Cardiac muscle cell (in vitro differentiated cells and primary cell): ENCODE data around the gene SLC47A2. TPM values are rescaled to one million over a fixed set of nuclear protein-coding genes. Genes with fewer than 3 reads are reported as not detected.

ENCODE experiments used
- DNase-seq, 2 donors: peaks; one replicate each; pipeline versions ENCODE4 v3.0.0 to v3.0.0-alpha.2; 2010 to 2017; ENCODE audit warnings: low read depth in 1 of 2, low spot score in 1 of 2
- H3K27ac ChIP-seq: fragments of 200-600 bp; sonication (generic); 2 replicates; pipeline ENCODE4 v1.5.1; 2016
- H3K27me3 ChIP-seq: fragments of 200-600 bp; sonication (generic); 2 replicates; pipeline ENCODE4 v1.6.0; 2016; ENCODE audit warnings: control low read depth
- H3K36me3 ChIP-seq: fragments of 200-600 bp; sonication (generic); 2 replicates; pipeline ENCODE4 v1.5.1; 2016; ENCODE audit warnings: control low read depth
- H3K4me1 ChIP-seq: fragments of 200-600 bp; sonication (generic); 2 replicates; pipeline ENCODE4 v1.8.1; 2017; ENCODE audit warnings: low read depth, mild to moderate bottlenecking, mixed run types
- H3K4me3 ChIP-seq: fragments of 200-600 bp; sonication (generic); 2 replicates; pipeline ENCODE4 v1.5.1; 2016; ENCODE audit warnings: mild to moderate bottlenecking
- H3K9me3 ChIP-seq: fragments of 200-600 bp; sonication (generic); 2 replicates; pipeline ENCODE4 v1.5.1; 2017; ENCODE audit warnings: low read depth, mild to moderate bottlenecking, control low read depth
- polyA plus RNA-seq: library from polyadenylated mRNA; unstranded; fragments of >200 nt; fragmentation: Nextera tagmentation; extraction: Ambion mirVana; gene quantifications from 2 replicates; pipeline ENCODE4 v1.2.1, GENCODE V29; 2016
- total RNA-seq: library from RNA; depleted of rRNA; stranded (reverse); fragments of >200 nt; gene quantifications from 2 replicates; pipeline ENCODE4 v1.2.3, GENCODE V29; 2016
- TF ChIP-seq, protein P1 (sequence below): IDR thresholded peaks from 2 replicates; pipeline ENCODE4 v1.5.1; 2012; ENCODE audit warnings: low read depth, mild to moderate bottlenecking, low read length

Gene SLC47A2
- total and polyA plus RNA-seq, 2 experiments from 2014 or later, result 0.27 to 0.37 TPM

- no peak for DNase-seq
- H3K27ac ChIP-seq, result peak overlapping the region; percentile 72
- H3K9me3 ChIP-seq, result no peaks in the 10 kb centered on the region
- peak overlapping the region; percentile 75 for H3K4me3 ChIP-seq
- TF ChIP-seq, protein P1, sequence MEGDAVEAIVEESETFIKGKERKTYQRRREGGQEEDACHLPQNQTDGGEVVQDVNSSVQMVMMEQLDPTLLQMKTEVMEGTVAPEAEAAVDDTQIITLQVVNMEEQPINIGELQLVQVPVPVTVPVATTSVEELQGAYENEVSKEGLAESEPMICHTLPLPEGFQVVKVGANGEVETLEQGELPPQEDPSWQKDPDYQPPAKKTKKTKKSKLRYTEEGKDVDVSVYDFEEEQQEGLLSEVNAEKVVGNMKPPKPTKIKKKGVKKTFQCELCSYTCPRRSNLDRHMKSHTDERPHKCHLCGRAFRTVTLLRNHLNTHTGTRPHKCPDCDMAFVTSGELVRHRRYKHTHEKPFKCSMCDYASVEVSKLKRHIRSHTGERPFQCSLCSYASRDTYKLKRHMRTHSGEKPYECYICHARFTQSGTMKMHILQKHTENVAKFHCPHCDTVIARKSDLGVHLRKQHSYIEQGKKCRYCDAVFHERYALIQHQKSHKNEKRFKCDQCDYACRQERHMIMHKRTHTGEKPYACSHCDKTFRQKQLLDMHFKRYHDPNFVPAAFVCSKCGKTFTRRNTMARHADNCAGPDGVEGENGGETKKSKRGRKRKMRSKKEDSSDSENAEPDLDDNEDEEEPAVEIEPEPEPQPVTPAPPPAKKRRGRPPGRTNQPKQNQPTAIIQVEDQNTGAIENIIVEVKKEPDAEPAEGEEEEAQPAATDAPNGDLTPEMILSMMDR, result no peak
- H3K4me1 ChIP-seq, result peaks cover 42% of the 10 kb centered on the region
- peaks cover 10% of the 10 kb centered on the region for H3K36me3 ChIP-seq
- H3K27me3 ChIP-seq, result no peaks in the 10 kb centered on the region
Observed at GRCh38 chr17:19649274-19649541, 67.2 kb downstream of the SLC47A2 start.

- peak; percentile 97 for DNase-seq
Observed at GRCh38 chr17:19648475-19649273, 67.7 kb downstream of the SLC47A2 start, which contains the start of gene ALDH3A2. ALDH3A2 (plus strand) TSS chr17:19648751; CDS start chr17:19648972, 221 bp downstream.

DNA sequence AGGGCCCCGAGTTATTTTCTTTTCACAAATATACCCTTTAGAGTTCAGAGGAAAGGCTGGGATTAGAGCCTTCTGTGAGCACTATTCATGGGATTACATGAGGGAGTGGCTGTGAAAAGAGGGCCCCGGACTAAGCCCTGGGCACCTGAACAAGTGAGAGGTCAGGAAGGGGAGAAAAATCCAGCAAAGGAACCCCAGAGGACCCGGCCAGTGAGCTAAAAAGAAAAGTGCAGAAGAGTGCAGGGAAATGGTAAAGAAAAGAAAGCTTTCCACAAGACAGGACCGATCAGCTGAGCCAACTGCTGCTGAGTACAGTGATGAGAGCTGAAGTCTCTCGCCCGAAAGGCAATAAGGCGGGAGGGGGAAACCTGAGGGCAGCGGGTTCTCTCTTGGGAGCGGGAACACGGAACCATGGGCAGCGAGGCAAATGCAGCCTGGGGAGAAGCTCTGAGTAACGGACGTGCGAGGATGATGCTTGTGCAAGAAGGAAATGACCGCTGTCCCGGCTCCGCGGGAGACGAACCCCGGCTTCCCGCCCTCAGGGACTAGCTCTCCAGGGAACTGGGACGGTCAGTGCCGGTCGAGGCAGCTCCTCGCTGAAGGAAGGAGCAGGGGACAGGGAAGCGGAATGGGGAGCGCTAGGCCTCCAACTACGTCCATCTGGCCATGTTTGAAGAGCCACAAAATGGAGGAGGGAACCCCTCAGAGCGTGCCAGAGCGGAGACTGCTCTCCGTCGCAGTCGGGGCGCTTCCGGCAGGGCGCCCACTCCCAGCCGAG is 68.5 kb downstream of the SLC47A2 start:
- H3K27me3 ChIP-seq, result no peaks in the 10 kb centered on the region
- H3K27ac ChIP-seq, result peak overlapping the region; percentile 72
- peak overlapping the region; percentile 75 for H3K4me3 ChIP-seq
- TF ChIP-seq, protein P1, result no peak
- H3K4me1 ChIP-seq, result peaks cover 42% of the 10 kb centered on the region
- DNase-seq, result peak; percentile 59 to 82
- H3K9me3 ChIP-seq, result no peaks in the 10 kb centered on the region
- H3K36me3 ChIP-seq, result no peaks in the 10 kb centered on the region

More at GRCh38 chr17:19648475-19649273, 67.7 kb downstream of the SLC47A2 start, which contains the start of gene ALDH3A2:
- TF ChIP-seq, protein P1, result peak; percentile 26
- Histone ChIP-seq H3K27me3 (no peaks in the 10 kb centered on the region), H3K27ac (peak within 1 kb of the TSS; percentile 72), H3K36me3 (peaks cover 7% of the 10 kb centered on the region), H3K4me3 (peak within 1 kb of the TSS; percentile 75), H3K4me1 (peaks cover 42% of the 10 kb centered on the region), H3K9me3 (no peaks in the 10 kb centered on the region)

DNA sequence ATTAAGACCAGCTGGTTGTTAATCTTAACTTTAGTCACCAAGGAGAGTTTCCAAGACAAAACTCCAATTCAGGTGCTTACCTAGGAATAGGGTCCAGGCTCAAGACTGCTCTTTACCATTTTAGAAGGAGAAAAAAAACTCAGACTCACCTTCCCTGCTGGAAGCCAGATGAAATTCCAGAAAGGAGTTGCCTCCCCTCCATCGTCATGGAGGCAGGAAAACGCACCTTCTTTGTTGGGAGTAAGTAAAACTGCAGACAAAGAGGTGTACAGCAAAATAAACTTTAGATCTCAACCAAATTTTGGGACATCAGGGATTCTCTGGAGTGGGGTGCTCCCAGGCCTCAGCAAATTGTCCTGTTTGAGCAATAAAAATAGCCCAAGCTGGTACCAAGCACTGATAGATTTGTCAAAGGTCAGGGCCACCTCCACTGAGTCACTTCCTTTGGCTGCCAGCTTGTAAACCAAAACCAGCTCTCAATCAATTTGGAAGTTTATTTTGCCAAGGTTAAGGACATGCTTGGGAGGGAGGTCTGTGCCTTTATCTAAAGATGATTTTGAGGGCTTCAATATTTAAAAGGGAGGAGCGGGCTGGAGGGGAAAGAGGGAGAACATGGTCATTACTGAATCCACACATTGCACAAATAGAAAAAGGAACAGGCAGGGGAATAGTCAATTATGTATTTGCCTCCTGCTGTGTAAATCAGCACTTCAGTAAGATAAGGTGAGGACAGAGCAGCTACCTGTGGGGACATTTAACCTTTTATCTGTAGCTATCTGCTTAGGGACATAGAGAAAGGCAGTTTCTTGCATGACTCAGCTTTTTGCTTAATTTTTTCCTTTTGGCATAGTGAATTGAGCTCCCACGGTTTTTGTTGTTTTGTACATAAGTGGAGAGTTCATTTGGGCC is 69.3 kb downstream of the SLC47A2 start:
- Histone ChIP-seq H3K27me3 (no peaks in the 10 kb centered on the region), H3K4me3 (peak overlapping the region; percentile 75), H3K36me3 (no peaks in the 10 kb centered on the region), H3K4me1 (peaks cover 42% of the 10 kb centered on the region), H3K9me3 (no peaks in the 10 kb centered on the region), H3K27ac (peak overlapping the region; percentile 72)
- TF ChIP-seq, protein P1, result no peak
- DNase-seq, result peak in 1 of 2 donors; percentile 21

- Histone ChIP-seq H3K4me3 (no peak overlapping the region), H3K27ac (no peak overlapping the region), H3K4me1 (peaks cover 32% of the 10 kb centered on the region), H3K36me3 (no peaks in the 10 kb centered on the region), H3K9me3 (no peaks in the 10 kb centered on the region), H3K27me3 (no peaks in the 10 kb centered on the region)
- TF ChIP-seq, protein P1, result peak; percentile 68
- peak; percentile 35 to 42 for DNase-seq
Observed at GRCh38 chr17:19645734-19646201, 70.6 kb downstream of the SLC47A2 start.
